OCI-LY1 (cell line): ENCODE results near the gene GPR27.

Source experiments
- H2AFZ ChIP-seq: fragments of 200-600 bp; sonication (generic), shearing (Covaris generic); 2 replicates; pipeline ENCODE4 v1.6.0; 2014; ENCODE audit warnings: antibody characterized with exemption, mild to moderate bottlenecking, low read length
- H3F3A ChIP-seq: fragments of 200-600 bp; sonication (generic), shearing (Covaris generic); 2 replicates; pipeline ENCODE4 v1.6.0; 2014; ENCODE audit warnings: mild to moderate bottlenecking, antibody characterized with exemption, low read length, moderate library complexity; ENCODE audit not compliant: insufficient read depth
- H3K27ac ChIP-seq: fragments of 200-600 bp; sonication (generic); 2 replicates; pipeline ENCODE4 v1.5.1; 2014; ENCODE audit warnings: low read length, mixed run types, mild to moderate bottlenecking, low read depth; ENCODE audit not compliant: poor library complexity, severe bottlenecking
- H3K27me3 ChIP-seq: fragments of 200-600 bp; sonication (generic); 2 replicates; pipeline ENCODE4 v1.6.0; 2014; ENCODE audit warnings: antibody characterized with exemption, mild to moderate bottlenecking, low read length, moderate library complexity; ENCODE audit not compliant: insufficient read depth
- H3K36me3 ChIP-seq: fragments of 200-600 bp; sonication (generic); 2 replicates; pipeline ENCODE4 v1.6.1; 2014; ENCODE audit warnings: mild to moderate bottlenecking, antibody characterized with exemption, low read length, moderate library complexity, mixed read lengths; ENCODE audit not compliant: insufficient read depth
- H3K4me1 ChIP-seq: fragments of 200-600 bp; sonication (generic); 2 replicates; pipeline ENCODE4 v1.5.1; 2014; ENCODE audit warnings: mild to moderate bottlenecking, low read length, moderate library complexity; ENCODE audit not compliant: insufficient read depth, severe bottlenecking
- H3K4me2 ChIP-seq: fragments of 200-600 bp; sonication (generic), shearing (Covaris generic); 2 replicates; pipeline ENCODE4 v1.6.1; 2014; ENCODE audit warnings: low read length
- H3K4me3 ChIP-seq: fragments of 200-600 bp; sonication (generic); 2 replicates; pipeline ENCODE4 v1.5.1; 2014; ENCODE audit warnings: low read length, low read depth, mild to moderate bottlenecking, mixed read lengths; ENCODE audit not compliant: poor library complexity, severe bottlenecking
- H3K79me2 ChIP-seq: fragments of 200-600 bp; shearing (Covaris generic); 2 replicates; pipeline ENCODE4 v1.6.1; 2016; ENCODE audit warnings: mixed run types, low read length, mixed read lengths; ENCODE audit not compliant: insufficient read depth
- H3K9ac ChIP-seq: fragments of 200-600 bp; sonication (generic), shearing (Covaris generic); 2 replicates; pipeline ENCODE4 v1.6.1; 2014; ENCODE audit warnings: mild to moderate bottlenecking, low read length, mixed read lengths
- H3K9me2 ChIP-seq: fragments of 200-600 bp; sonication (generic), shearing (Covaris generic); 2 replicates; pipeline ENCODE4 v1.6.1; 2014; ENCODE audit warnings: low read depth, mild to moderate bottlenecking, low read length, mixed read lengths
- H3K9me3 ChIP-seq: fragments of 200-600 bp; shearing (Covaris generic); 2 replicates; pipeline ENCODE4 v1.6.1; 2014; ENCODE audit warnings: low read length, mixed read lengths
- H4K20me1 ChIP-seq: fragments of 200-600 bp; sonication (generic), shearing (Covaris generic); 2 replicates; pipeline ENCODE4 v1.6.0; 2016; ENCODE audit warnings: mild to moderate bottlenecking, low read length; ENCODE audit not compliant: insufficient read depth
- EZH2 ChIP-seq: fragments of 200-600 bp; sonication (generic), shearing (Covaris generic); IDR thresholded peaks from 2 replicates; pipeline ENCODE4 v1.8.0; 2017; ENCODE audit warnings: borderline replicate concordance, mixed run types, mild to moderate bottlenecking, antibody characterized with exemption, low read length, moderate library complexity, mixed read lengths
- TF ChIP-seq, protein P1 (sequence below): fragments of 200-600 bp; sonication (generic), shearing (Covaris generic); IDR thresholded peaks from 2 replicates; pipeline ENCODE4 v1.5.1; 2017; ENCODE audit warnings: mild to moderate bottlenecking, antibody characterized with exemption, low read length, moderate library complexity, mixed read lengths

The GPR27 gene

DNA sequence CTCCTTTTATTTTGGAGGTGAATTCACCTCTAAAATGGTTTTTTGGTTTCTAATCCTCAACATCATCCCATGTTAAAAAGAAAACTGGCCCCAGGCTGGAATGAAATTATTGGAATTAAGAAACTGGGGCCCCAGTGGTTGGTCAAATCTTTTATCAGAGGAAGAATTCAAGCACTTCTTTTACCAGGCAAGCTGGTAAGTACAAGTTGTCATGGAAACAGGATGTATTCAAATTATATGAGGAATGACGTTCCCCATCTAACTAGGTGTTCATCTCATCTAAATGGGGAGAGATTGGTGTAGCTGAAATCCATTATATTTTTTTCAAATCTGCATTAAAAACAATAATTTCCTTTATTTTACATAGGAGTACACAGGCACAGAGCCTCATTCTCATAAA lies 18.8 kb upstream of the GPR27 start:
- H3K27me3 ChIP-seq, result peaks cover 10% of the 10 kb centered on the region
- H4K20me1 ChIP-seq, result no peaks in the 10 kb centered on the region
- no peaks in the 10 kb centered on the region for H3K4me1 ChIP-seq

GRCh38 chr3:71742621-71743020 lies 11.0 kb upstream of the GPR27 start:
- Histone ChIP-seq H3K79me2 (no peaks in the 10 kb centered on the region), H3K9me2 (no peaks in the 10 kb centered on the region), H2AFZ (no peak overlapping the region), H3K9me3 (peaks cover 9% of the 10 kb centered on the region; the same call in 1 of the 2 replicates), H3K9ac (no peak overlapping the region), H3K27ac (no peak overlapping the region), H3K4me2 (no peak overlapping the region), H3K4me1 (no peaks in the 10 kb centered on the region), H3F3A (no peaks in the 10 kb centered on the region; the same call in 1 of the 2 replicates), H3K36me3 (no peaks in the 10 kb centered on the region), H3K4me3 (no peak overlapping the region), H4K20me1 (no peaks in the 10 kb centered on the region), H3K27me3 (no peaks in the 10 kb centered on the region)
- TF ChIP-seq EZH2, result no peak
- TF ChIP-seq, protein P1, sequence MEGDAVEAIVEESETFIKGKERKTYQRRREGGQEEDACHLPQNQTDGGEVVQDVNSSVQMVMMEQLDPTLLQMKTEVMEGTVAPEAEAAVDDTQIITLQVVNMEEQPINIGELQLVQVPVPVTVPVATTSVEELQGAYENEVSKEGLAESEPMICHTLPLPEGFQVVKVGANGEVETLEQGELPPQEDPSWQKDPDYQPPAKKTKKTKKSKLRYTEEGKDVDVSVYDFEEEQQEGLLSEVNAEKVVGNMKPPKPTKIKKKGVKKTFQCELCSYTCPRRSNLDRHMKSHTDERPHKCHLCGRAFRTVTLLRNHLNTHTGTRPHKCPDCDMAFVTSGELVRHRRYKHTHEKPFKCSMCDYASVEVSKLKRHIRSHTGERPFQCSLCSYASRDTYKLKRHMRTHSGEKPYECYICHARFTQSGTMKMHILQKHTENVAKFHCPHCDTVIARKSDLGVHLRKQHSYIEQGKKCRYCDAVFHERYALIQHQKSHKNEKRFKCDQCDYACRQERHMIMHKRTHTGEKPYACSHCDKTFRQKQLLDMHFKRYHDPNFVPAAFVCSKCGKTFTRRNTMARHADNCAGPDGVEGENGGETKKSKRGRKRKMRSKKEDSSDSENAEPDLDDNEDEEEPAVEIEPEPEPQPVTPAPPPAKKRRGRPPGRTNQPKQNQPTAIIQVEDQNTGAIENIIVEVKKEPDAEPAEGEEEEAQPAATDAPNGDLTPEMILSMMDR, result no peak

More for the DNA sequence above, 18.8 kb upstream of the GPR27 start:
- no peaks in the 10 kb centered on the region; the same call in 1 of the 2 replicates for H3F3A ChIP-seq
- no peak overlapping the region for H2AFZ ChIP-seq
- TF ChIP-seq EZH2, result no peak
- TF ChIP-seq, protein P1, result no peak
- H3K9me2 ChIP-seq, result no peaks in the 10 kb centered on the region
- no peaks in the 10 kb centered on the region for H3K36me3 ChIP-seq
- no peak overlapping the region for H3K9ac ChIP-seq
- H3K79me2 ChIP-seq, result no peaks in the 10 kb centered on the region
- H3K9me3 ChIP-seq, result no peaks in the 10 kb centered on the region
- no peak overlapping the region for H3K4me2 ChIP-seq
- H3K27ac ChIP-seq, result no peak overlapping the region
- H3K4me3 ChIP-seq, result no peak overlapping the region

- Histone ChIP-seq H3K4me3 (no peak overlapping the region), H2AFZ (no peak overlapping the region), H3F3A (no peaks in the 10 kb centered on the region), H4K20me1 (no peaks in the 10 kb centered on the region), H3K9ac (no peak overlapping the region), H3K9me3 (peaks cover 9% of the 10 kb centered on the region; the same call in 1 of the 2 replicates), H3K9me2 (no peaks in the 10 kb centered on the region), H3K4me2 (no peak overlapping the region), H3K4me1 (no peaks in the 10 kb centered on the region), H3K79me2 (no peaks in the 10 kb centered on the region), H3K36me3 (no peaks in the 10 kb centered on the region), H3K27me3 (no peaks in the 10 kb centered on the region), H3K27ac (no peak overlapping the region)
- TF ChIP-seq, protein P1, result no peak
- TF ChIP-seq EZH2, result no peak
Observed at GRCh38 chr3:71744738-71745137, 8.9 kb upstream of the GPR27 start.
